ENCODE results near the gene CMPK2. TPM values are rescaled to one million over a fixed set of nuclear protein-coding genes. Genes with fewer than 3 reads are reported as not detected.

CMPK2 gene
- total and polyA plus RNA-seq, 9 of the 15 experiments (the other 6 are each of a cell fraction or from before 2014, with no cell fraction given), result 2.6 to 10.5 (median 5.0) TPM

GRCh38 chr2:6835467-6835866 lies 30.2 kb downstream of the CMPK2 start (continued):
- TF ChIP-seq NFATC3 (IDR thresholded peaks at IDR 0.05) (peak; percentile 84; the same call in 1 of the 2 replicates), EHMT2 (IDR thresholded peaks at IDR 0.05) (peak; percentile 35; the same call in 1 of the 2 replicates), TAF9B (IDR thresholded peaks at IDR 0.05; ENCODE audit: partially characterized antibody) (no peak), CBFA2T3 (IDR thresholded peaks at IDR 0.05) (peak; percentile 81), FOSL1 (tag; conservative IDR thresholded peaks at IDR 0.05) (peak; percentile 85), TEAD4 (IDR thresholded peaks at IDR 0.05; ENCODE audit: low read length) (peak; percentile 66; the same call in 1 of the 2 replicates), TEAD4 (CRISPR knock-in tag; IDR thresholded peaks at IDR 0.05; ENCODE audit: borderline replicate concordance) (no peak), TRIM24 (IDR thresholded peaks at IDR 0.05) (peak; percentile 89 to 93), MAFG (tag; conservative IDR thresholded peaks at IDR 0.05) (0 out of 2 replicates have a peak, but pooled peaks have one; percentile 13), SMARCC2 (IDR thresholded peaks at IDR 0.05; ENCODE audit: low read depth) (peak; percentile 35; the same call in 1 of the 2 replicates), JUND (IDR thresholded peaks at IDR 0.05; ENCODE audit: borderline replicate concordance, low read depth, low read length) (peak; percentile 70; the same call in 1 of the 2 replicates), JUND (tag; IDR thresholded peaks at IDR 0.05; ENCODE audit: borderline replicate concordance, low read depth, low read length) (peak; percentile 78; the same call in 2 of the 3 replicates), TSC22D4 (tag; IDR thresholded peaks at IDR 0.05) (no peak), TAL1 (IDR thresholded peaks at IDR 0.05) (peak; percentile 59), TBL1XR1 (IDR thresholded peaks at IDR 0.05; ENCODE audit: low read length in 2 of 2) (0 out of 4 replicates have a peak, but pooled peaks of 1 of the 2 experiments have one; percentile 28), CBX5 (IDR thresholded peaks at IDR 0.05; ENCODE audit: borderline replicate concordance, low read depth) (no peak), NR1H2 (CRISPR knock-in tag; IDR thresholded peaks at IDR 0.05) (no peak), MEIS2 (IDR thresholded peaks at IDR 0.05; ENCODE audit: partially characterized antibody) (peak; percentile 21), CBFA2T2 (conservative IDR thresholded peaks at IDR 0.05) (peak; percentile 80), LEF1 (IDR thresholded peaks at IDR 0.05) (no peak), NCOA1 (IDR thresholded peaks at IDR 0.05; ENCODE audit: low read depth) (no peak), ARID1B (IDR thresholded peaks at IDR 0.05) (peak; percentile 76)

All from K562 (cell line).